DOHH2 (cell line): Measurements from ENCODE around the gene SPTBN1.

ENCODE experiments used
- H3F3A ChIP-seq: fragments of 200-600 bp; sonication (generic), shearing (Covaris generic); 2 replicates; pipeline ENCODE4 v1.6.0; 2016; ENCODE audit warnings: antibody characterized with exemption, mild to moderate bottlenecking; ENCODE audit not compliant: control insufficient read depth, insufficient read depth
- H3K27ac ChIP-seq: fragments of 200-600 bp; sonication (generic); 2 replicates; pipeline ENCODE4 v1.5.1; 2014; ENCODE audit warnings: low read depth, mild to moderate bottlenecking, low read length, moderate library complexity
- H3K27me3 ChIP-seq: fragments of 200-600 bp; sonication (generic); 2 replicates; pipeline ENCODE4 v1.6.1; 2014; ENCODE audit warnings: mild to moderate bottlenecking, low read length, mixed read lengths; ENCODE audit not compliant: control insufficient read depth
- H3K36me3 ChIP-seq: fragments of 200-600 bp; sonication (generic); 2 replicates; pipeline ENCODE4 v1.6.1; 2014; ENCODE audit warnings: mild to moderate bottlenecking, low read length, moderate library complexity, mixed read lengths; ENCODE audit not compliant: control insufficient read depth
- H3K4me1 ChIP-seq: fragments of 200-600 bp; sonication (generic); 2 replicates; pipeline ENCODE4 v1.6.1; 2014; ENCODE audit warnings: mild to moderate bottlenecking, low read length, mixed read lengths; ENCODE audit not compliant: control insufficient read depth
- H3K4me2 ChIP-seq: fragments of 200-600 bp; sonication (generic); 2 replicates; pipeline ENCODE4 v1.6.0; 2014; ENCODE audit warnings: mild to moderate bottlenecking, low read length, moderate library complexity
- H3K4me3 ChIP-seq: fragments of 200-600 bp; sonication (generic); 2 replicates; pipeline ENCODE4 v1.5.1; 2014; ENCODE audit warnings: mild to moderate bottlenecking, low read length, mixed read lengths
- H3K79me2 ChIP-seq: fragments of 200-600 bp; sonication (generic); 2 replicates; pipeline ENCODE4 v1.6.1; 2014; ENCODE audit warnings: mild to moderate bottlenecking, low read length, mixed read lengths; ENCODE audit not compliant: control insufficient read depth
- H3K9me2 ChIP-seq: fragments of 200-600 bp; sonication (generic); replicated peaks from 2 replicates; pipeline ENCODE4 v1.6.1; 2014; ENCODE audit warnings: mild to moderate bottlenecking, low read length, mixed read lengths; ENCODE audit not compliant: control insufficient read depth
- H3K9me3 ChIP-seq: fragments of 200-600 bp; sonication (generic); 2 replicates; pipeline ENCODE4 v1.6.1; 2014; ENCODE audit warnings: antibody characterized with exemption, low read length, mixed read lengths; ENCODE audit not compliant: control insufficient read depth, insufficient read depth
- H4K20me1 ChIP-seq: fragments of 200-600 bp; sonication (generic); 2 replicates; pipeline ENCODE4 v1.6.0; 2014; ENCODE audit warnings: low read depth, mild to moderate bottlenecking, antibody characterized with exemption, low read length, moderate library complexity; ENCODE audit not compliant: control insufficient read depth, insufficient read depth
- EZH2phosphoT487 ChIP-seq: fragments of 200-600 bp; sonication (generic); IDR thresholded peaks from 2 replicates; pipeline ENCODE4 v1.6.1; 2017; ENCODE audit warnings: borderline replicate concordance, mild to moderate bottlenecking, antibody characterized with exemption, low read length, moderate library complexity, mixed read lengths
- TF ChIP-seq, protein P1 (sequence below): fragments of 200-600 bp; sonication (generic); IDR thresholded peaks from one replicate; pipeline ENCODE4 v1.5.1; 2014; ENCODE audit warnings: antibody characterized with exemption, mild to moderate bottlenecking, low read depth, low read length; ENCODE audit not compliant: poor library complexity, severe bottlenecking

SPTBN1 gene

DNA sequence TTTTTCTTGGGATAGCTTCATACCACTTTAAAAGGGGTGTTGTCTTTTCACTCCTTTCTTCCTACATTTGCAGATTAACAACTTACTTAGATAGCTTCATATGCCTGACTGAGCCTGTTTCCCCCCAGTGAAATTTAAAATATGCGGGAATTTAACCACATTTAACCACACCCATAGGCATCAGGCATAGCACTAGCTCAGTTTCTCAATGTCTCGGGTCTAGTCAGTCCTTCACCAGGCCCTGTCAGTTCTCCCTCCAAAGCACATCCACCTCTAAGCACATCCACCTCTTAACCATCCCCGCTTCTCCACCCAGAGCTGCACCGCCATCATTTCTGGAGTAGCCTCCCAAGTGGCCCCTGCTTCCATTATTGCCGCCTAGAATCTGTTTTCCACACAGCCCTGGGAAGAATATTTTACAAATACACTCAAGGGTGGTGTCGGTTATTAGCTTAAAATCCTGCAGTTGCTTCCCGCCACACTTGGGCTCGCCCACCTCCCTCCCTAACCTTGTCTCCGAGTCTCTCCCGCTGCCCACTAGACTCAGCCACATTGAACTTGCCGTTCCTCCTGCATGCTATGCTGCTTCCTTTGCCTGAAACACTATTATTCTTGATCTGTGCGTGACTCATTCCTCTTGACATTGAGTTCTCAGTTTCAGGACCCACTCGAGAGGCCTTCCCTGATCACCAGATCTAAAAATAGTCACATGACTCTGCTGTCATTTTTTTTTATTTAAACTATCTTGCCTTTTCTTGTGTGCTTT is 68.3 kb downstream of the SPTBN1 start:
- H3K79me2 ChIP-seq = no peaks in the 10 kb centered on the region
- H3K4me2 ChIP-seq = no peak overlapping the region
- no peaks in the 10 kb centered on the region for H3K9me3 ChIP-seq
- no peaks in the 10 kb centered on the region for H3F3A ChIP-seq
- H3K36me3 ChIP-seq = no peaks in the 10 kb centered on the region
- H3K9me2 ChIP-seq = no peaks in the 10 kb centered on the region
- no peaks in the 10 kb centered on the region for H3K27me3 ChIP-seq
- no peak overlapping the region for H3K4me3 ChIP-seq
- no peaks in the 10 kb centered on the region for H4K20me1 ChIP-seq
- no peak for TF ChIP-seq EZH2phosphoT487
- TF ChIP-seq, protein P1, sequence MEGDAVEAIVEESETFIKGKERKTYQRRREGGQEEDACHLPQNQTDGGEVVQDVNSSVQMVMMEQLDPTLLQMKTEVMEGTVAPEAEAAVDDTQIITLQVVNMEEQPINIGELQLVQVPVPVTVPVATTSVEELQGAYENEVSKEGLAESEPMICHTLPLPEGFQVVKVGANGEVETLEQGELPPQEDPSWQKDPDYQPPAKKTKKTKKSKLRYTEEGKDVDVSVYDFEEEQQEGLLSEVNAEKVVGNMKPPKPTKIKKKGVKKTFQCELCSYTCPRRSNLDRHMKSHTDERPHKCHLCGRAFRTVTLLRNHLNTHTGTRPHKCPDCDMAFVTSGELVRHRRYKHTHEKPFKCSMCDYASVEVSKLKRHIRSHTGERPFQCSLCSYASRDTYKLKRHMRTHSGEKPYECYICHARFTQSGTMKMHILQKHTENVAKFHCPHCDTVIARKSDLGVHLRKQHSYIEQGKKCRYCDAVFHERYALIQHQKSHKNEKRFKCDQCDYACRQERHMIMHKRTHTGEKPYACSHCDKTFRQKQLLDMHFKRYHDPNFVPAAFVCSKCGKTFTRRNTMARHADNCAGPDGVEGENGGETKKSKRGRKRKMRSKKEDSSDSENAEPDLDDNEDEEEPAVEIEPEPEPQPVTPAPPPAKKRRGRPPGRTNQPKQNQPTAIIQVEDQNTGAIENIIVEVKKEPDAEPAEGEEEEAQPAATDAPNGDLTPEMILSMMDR = no peak
- no peaks in the 10 kb centered on the region for H3K4me1 ChIP-seq
- H3K27ac ChIP-seq = no peak overlapping the region

DNA sequence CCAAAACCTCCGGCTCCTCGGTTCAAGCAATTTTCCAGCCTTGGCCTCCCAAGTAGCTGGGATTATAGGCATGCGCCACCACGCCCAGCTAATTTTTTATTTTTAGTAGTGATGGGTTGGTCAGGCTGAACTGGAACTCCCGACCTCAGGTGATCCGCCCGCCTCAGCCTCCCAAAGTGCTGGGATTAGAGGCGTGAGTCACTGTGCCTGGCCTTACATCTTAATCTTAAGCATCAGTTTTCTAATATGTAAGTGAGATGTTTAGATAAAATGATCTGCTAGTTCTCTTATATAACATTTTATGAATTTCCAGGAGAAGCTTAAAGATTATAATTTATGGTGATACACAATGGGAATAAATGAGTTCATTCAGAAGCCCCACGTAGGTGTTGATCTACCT is 69.2 kb downstream of the SPTBN1 start:
- Histone ChIP-seq H3K36me3 (no peaks in the 10 kb centered on the region), H4K20me1 (no peaks in the 10 kb centered on the region), H3F3A (no peaks in the 10 kb centered on the region), H3K4me3 (no peak overlapping the region), H3K27ac (no peak overlapping the region), H3K79me2 (no peaks in the 10 kb centered on the region), H3K27me3 (no peaks in the 10 kb centered on the region), H3K4me1 (no peaks in the 10 kb centered on the region), H3K4me2 (no peak overlapping the region), H3K9me2 (no peaks in the 10 kb centered on the region), H3K9me3 (no peaks in the 10 kb centered on the region)
- no peak for TF ChIP-seq EZH2phosphoT487
- TF ChIP-seq, protein P1 = no peak

DNA sequence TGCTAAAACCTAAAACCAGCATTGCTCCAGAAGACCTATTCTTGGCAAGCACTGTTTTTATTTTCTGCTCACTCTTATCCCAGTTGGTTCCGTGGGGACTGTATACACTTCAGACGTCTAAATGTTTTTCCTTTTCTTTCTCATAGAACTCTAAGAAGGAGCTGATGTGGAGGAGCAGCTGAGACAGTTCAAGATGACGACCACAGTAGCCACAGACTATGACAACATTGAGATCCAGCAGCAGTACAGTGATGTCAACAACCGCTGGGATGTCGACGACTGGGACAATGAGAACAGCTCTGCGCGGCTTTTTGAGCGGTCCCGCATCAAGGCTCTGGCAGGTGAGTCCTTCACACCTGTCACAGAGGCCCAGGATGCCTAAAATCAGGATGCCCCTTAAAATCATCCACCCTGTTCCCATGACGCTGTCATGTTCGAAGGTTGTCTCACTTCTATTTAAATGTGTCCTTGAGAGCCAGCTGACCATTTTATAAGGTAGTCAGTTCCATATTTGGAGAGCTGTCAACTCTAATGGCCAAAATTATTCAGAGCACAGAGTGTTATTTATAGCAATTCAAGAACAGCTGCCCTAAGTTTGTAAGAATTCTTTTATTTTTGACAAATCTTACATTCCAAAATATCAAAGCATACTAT is 70.2 kb downstream of the SPTBN1 start:
- H3K27ac ChIP-seq = no peak overlapping the region
- no peak overlapping the region for H3K4me2 ChIP-seq
- no peaks in the 10 kb centered on the region for H3K36me3 ChIP-seq
- H3F3A ChIP-seq = no peaks in the 10 kb centered on the region
- H3K9me2 ChIP-seq = no peaks in the 10 kb centered on the region
- no peaks in the 10 kb centered on the region for H3K79me2 ChIP-seq
- H3K9me3 ChIP-seq = no peaks in the 10 kb centered on the region
- TF ChIP-seq, protein P1 = no peak
- no peak for TF ChIP-seq EZH2phosphoT487
- no peaks in the 10 kb centered on the region for H4K20me1 ChIP-seq
- H3K4me3 ChIP-seq = no peak overlapping the region
- no peaks in the 10 kb centered on the region for H3K4me1 ChIP-seq
- no peaks in the 10 kb centered on the region for H3K27me3 ChIP-seq
